Measurements from ENCODE around the gene CPNE1. TPM values are rescaled to one million over a fixed set of nuclear protein-coding genes. Genes with fewer than 3 reads are reported as not detected.
"Not testable (repeated sequence)": the region's sequence is repeated elsewhere in the genome, so short reads cannot be mapped to it uniquely, and the experiment has no call there.

CPNE1 gene
- total RNA-seq, 1 donor from 2014 or later, result 55.1 TPM

- no peak for DNase-seq
Observed at GRCh38 chr20:35698298-35699126, 33.8 kb upstream of the CPNE1 start.

- no peak for DNase-seq
Observed at GRCh38 chr20:35697696-35698297, 33.1 kb upstream of the CPNE1 start.

- DNase-seq, result no peak
Observed at GRCh38 chr20:35695978-35696377, 31.3 kb upstream of the CPNE1 start.

DNA sequence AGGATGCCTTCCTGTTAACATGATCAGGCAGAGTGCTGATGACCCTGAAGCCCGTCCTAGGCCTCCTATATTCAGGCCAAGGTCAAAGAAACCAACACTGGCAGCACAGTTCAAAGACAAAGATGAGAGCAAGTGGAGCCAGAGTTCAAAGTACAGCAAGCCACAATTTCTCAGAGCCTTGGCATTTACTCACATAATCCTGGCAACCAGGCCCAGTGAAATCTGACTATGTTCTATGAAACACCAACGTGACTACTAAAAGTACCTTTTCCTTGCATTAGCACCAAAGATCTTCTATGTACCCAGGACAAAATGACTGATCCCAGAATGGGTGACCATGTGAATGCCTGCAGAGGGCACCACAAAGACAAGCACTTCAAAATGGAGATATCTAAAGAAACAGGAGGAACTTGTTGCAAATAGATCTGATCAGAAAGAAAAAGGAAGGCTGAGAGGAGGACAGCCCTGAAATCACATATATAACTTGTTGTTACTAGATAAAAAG, 30.6 kb upstream of the CPNE1 start:
- DNase-seq, result no peak

DNA sequence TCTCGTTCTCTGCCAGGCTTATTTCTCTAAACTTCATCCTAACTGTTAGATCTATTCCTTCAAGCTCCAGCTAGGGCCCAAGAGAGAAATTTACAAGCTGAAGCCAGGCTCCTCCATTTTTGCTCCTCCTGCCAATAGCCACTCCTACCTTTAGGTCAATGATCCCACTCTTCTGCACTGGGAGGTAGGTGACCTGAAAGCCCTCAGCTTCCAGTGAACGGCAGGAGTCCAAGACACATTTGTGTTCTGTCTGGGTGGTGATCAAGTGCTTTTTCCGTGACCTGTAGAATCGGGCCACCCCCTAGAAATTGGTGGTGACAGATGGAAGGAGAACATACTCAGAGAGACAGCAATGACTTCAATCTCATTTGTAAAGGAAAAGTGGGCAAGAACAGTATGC, 25.6 kb upstream of the CPNE1 start:
- no peak for DNase-seq

GRCh38 chr20:35686872-35687271, 22.2 kb upstream of the CPNE1 start:
- DNase-seq, result not testable (repeated sequence)

DNA sequence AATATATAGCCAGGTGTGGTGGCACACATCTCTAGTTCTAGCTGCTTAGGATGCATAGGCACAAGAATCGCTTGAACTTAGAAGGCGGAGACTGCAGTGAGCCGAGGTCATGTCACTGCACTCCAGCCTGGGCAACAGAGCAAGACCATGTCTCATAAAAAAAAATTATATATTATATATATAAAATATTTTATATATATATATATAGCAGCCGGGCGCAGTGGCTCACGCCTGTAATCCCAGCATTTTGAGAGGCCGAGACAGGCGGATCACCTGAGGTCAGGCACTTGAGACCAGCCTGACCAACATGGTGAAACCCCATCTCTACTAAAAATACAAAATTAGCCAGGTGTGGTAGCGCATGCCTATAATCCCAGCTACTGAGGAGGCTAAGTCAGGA, 20.7 kb upstream of the CPNE1 start:
- not testable (repeated sequence) for DNase-seq

GRCh38 chr20:35681960-35682359, 17.3 kb upstream of the CPNE1 start:
- DNase-seq, result no peak

GRCh38 chr20:35680452-35681183, 15.9 kb upstream of the CPNE1 start:
- no peak for DNase-seq

GRCh38 chr20:35674921-35675320, 10.2 kb upstream of the CPNE1 start:
- DNase-seq, result no peak

- no peak for DNase-seq
Observed at GRCh38 chr20:35673884-35674283, 9.2 kb upstream of the CPNE1 start.

DNA sequence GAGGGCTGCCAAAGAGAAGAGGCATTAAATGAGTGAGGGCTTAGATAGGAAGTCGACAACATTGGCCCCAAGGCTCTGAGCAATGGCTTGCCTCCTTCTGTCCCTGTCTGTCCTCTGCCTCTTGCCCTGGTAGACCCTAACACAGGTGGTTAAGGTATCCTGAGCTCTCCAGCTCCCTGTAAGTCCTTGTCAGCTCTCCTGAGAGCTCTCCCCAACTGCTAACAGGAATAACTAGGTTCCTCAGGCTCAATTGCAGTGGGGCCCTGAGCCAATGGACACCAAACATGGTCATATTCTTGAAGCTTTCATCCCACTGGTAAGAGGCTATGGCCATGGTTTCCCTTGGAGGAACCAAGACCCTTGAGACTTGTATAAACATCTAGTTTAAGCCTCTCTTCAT, 5.0 kb upstream of the CPNE1 start:
- DNase-seq, result no peak

DNA sequence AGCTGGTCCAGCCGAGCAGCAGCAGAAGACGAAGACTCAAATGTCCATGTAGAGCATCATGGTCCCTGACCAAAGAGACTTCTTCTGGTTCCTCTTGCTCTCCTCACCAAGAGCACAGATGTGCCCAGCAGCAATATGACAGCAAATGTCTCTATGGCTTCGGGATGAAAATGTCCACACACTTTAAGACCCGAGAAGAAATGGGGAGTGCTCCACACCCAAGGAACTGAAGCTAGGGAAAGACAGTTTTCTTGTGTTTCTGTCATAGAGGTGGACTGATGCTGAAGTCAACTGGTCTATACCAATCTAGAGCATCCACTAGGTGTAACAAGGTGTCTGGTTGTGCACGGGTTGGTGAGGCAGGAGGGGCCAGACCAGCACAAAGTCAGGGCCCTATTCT, 4.5 kb upstream of the CPNE1 start:
- no peak for DNase-seq

GRCh38 chr20:35665949-35666288, 1.2 kb upstream of the CPNE1 start:
- no peak for DNase-seq

DNA sequence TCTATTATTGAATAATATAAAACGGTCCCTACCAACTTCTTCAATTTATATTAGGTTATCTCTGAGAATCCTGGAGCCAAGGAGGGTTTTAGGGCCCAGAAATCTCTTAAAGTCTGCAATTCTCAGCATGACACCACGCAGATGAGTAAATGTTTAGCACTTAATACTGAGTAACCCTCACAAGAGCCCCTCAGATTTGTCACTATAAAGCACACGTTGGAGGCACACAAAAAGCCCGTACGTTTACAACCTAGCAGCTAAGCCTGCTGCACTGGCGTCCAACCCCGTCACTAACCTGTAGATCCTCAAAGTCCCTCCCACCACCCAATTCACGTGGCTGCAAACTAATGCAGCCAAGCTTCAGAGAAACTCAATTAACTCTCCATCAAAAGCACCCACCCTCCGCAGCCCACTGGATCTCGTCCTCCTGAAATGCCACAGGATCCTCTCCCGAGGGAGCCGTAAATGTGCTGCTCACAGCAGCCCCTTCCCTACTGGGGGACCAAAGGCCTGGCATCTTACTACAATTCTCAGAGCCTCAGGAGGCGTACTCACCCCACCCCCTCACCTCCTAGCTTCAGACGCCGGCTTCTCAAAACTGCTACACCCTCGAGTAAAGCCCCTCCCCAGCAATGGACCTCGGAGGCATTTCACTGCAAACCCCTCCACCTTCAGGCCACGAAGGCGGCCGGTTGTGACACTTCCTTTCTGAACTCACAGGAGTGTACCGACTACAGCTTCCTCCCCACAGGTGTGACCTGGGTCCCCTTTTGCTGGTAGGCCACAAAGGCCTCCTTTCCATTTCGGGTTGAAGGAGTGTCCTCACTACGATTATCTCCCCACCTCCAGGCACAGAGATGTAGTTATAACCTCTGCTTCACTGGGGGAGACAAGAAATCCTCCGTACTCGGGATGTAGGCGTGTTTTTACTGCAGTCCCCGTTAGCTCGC, 909 bp downstream of the CPNE1 start:
- peak; percentile 24 for DNase-seq

GRCh38 chr20:35662551-35662950, 2.1 kb downstream of the CPNE1 start:
- no peak for DNase-seq

GRCh38 chr20:35661908-35662307, 2.8 kb downstream of the CPNE1 start:
- DNase-seq, result no peak

GRCh38 chr20:35661053-35661452, 3.6 kb downstream of the CPNE1 start:
- DNase-seq, result no peak

DNA sequence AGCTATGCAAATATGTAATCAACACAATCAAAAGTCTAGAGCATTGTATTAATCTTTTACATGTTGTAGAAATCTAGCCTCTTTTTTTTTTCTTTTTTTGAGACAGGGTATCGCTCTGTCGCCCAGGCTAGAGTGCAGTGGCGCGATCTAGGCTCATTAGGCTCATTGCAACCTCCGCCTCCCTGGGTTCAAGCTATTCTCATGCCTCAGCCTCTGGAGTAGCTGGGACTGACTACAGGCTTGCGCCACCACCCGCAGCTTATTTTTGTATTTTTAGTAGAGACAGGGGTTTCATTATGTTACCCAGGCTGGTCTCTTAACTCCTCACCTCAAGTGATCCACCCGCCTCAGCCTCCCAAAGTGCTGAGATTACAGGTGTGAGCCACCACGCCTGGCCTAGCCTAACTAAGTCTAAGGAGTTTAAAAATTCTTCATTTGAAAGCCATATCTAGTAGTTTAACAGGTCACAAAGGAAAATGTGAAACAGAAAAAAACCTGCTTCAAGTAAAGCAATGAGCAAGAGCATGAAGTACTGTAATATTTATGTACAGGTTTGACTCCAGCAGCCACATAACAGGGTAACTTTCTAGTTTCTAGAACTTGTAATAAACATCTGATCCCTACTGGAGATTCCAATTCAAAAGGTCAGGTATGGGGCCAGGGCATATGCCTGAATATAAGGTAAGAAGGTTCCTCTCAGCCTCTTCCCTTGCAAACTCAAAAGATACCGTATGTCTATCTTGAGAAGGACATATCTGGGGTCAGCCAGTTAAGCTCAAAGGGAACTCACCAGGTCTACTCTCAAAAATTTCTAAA, 4.4 kb downstream of the CPNE1 start:
- DNase-seq, result no peak

DNA sequence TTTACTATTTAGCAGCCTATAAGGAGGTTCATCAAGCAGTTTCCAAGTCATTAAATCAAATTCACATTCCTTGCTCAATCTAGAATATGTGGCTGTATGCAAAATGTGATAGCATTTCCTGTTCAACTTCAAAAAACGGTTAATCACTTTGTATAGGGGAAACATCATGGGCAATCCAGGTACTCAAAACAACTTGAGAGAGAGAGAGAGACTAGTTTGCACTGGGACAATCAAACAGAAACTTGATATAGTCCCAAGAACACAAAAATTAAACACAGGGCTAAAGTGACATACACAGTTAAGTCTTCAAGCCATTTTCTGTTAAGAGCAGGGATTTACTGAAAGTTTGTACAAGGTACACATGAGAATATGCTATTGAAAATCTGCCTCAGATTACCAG, 7.4 kb downstream of the CPNE1 start:
- DNase-seq, result no peak

DNA sequence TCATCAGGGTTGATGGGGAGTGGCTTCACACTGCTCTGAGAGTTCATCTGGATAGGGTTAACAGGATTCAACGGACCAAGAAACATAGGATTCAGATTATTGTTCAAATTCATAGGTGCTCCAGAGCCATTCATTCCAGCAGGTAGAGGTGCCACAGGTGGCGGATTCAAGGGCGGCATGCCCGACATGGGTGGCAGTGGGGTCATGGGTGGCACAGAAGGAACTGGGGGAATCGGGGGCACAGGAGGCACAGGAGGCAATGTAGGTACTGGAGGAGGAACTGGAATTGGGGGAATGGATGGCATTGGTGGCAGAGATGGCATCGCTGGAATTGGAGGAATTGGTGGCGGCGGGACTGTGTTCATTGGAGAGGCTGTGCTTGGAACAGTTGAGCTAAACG, 10.3 kb downstream of the CPNE1 start:
- no peak for DNase-seq
